ENCODE measurements around the gene MRAP2. TPM values are rescaled to one million over a fixed set of nuclear protein-coding genes. Genes with fewer than 3 reads are reported as not detected.

The MRAP2 gene
- total and polyA plus RNA-seq, 2 donors (not counting 3 experiments of a cell fraction or from before 2014, with no cell fraction given): 5.8 to 8.6 TPM

DNA sequence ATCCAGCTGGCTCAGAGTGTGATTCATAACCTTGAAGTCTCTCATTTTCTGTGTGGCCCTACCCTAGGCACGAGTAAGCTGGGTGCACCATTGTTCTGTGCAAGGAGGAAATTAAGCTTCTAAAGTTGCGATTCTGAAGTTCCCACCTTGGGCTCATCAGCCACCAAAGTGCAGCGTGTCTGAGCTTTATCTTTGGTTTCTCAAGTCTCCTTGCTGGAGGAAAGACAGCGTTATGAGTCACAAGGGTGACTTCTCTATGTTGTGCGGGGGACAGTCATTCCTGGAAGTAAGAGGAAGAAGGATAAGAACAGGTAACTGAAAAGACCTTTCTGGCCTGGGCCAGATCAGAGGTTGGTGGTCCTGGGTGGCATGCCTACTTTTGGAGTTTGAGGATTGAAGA lies 16.8 kb downstream of the MRAP2 start:
- intact Hi-C loops (cut with micrococcal nuclease) (loop anchor here (10.0 kb wide), 1 partner anchor 164 kb away; no protein-coding TSS in a partner anchor), dilution Hi-C loops (cut with MboI; ENCODE audit: extremely low pct_ligation_motif_present, low sequenced_read_pairs) (no loop called here)
- Histone ChIP-seq H3K27me3 (ENCODE audit: control insufficient read depth in 2 of 2, insufficient read depth in 2 of 2, low read length in 2 of 2) (peaks cover 0 to 2% of the 10 kb centered on the region in 2 experiments), H3K79me2 (ENCODE audit: control insufficient read depth, insufficient read depth, low read length) (no peaks in the 10 kb centered on the region), H3K27ac (ENCODE audit: insufficient read depth, low read depth, low read length) (no peak overlapping the region), H3K9me1 (replicated peaks; ENCODE audit: control insufficient read depth, extremely low read depth, insufficient read depth, low read length) (no peaks in the 10 kb centered on the region), H3K36me3 (ENCODE audit: control insufficient read depth in 2 of 2, extremely low read depth in 1 of 2, insufficient read depth in 2 of 2, low read length in 2 of 2) (no peaks in the 10 kb centered on the region), H3K4me1 (ENCODE audit: control insufficient read depth, extremely low read depth, insufficient read depth, low read length) (peaks cover 3% of the 10 kb centered on the region), H2AFZ (ENCODE audit: low read depth, low read length) (no peak overlapping the region), H3K4me2 (ENCODE audit: insufficient read depth, low read length) (no peak overlapping the region), H3K9ac (replicated peaks; ENCODE audit: extremely low read depth, insufficient read depth, low read length) (no peak overlapping the region), H3K4me3 (replicated peaks in 1 of 3; ENCODE audit: insufficient read depth in 1 of 3, low read depth in 1 of 3, low read length in 3 of 3) (no peak overlapping the region), H4K20me1 (replicated peaks; ENCODE audit: control insufficient read depth, extremely low read depth, insufficient read depth, low read length) (no peaks in the 10 kb centered on the region), H3K9me3 (replicated peaks; ENCODE audit: control insufficient read depth, insufficient read depth, low read length) (no peaks in the 10 kb centered on the region)
- TF ChIP-seq, protein P1, sequence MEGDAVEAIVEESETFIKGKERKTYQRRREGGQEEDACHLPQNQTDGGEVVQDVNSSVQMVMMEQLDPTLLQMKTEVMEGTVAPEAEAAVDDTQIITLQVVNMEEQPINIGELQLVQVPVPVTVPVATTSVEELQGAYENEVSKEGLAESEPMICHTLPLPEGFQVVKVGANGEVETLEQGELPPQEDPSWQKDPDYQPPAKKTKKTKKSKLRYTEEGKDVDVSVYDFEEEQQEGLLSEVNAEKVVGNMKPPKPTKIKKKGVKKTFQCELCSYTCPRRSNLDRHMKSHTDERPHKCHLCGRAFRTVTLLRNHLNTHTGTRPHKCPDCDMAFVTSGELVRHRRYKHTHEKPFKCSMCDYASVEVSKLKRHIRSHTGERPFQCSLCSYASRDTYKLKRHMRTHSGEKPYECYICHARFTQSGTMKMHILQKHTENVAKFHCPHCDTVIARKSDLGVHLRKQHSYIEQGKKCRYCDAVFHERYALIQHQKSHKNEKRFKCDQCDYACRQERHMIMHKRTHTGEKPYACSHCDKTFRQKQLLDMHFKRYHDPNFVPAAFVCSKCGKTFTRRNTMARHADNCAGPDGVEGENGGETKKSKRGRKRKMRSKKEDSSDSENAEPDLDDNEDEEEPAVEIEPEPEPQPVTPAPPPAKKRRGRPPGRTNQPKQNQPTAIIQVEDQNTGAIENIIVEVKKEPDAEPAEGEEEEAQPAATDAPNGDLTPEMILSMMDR (IDR thresholded peaks at IDR 0.05; ENCODE audit: extremely low read depth in 1 of 2, insufficient read depth in 1 of 2, low read depth in 1 of 2, low read length in 2 of 2): no peak
- TF ChIP-seq FOS (IDR thresholded peaks at IDR 0.05; ENCODE audit: borderline replicate concordance, insufficient read depth, low read length) (no peak), GATA2 (IDR thresholded peaks at IDR 0.05; ENCODE audit: insufficient read depth, insufficient read length, low read depth, low read length) (no peak), POLR2AphosphoS5 (IDR thresholded peaks at IDR 0.05; ENCODE audit: insufficient read depth, low read depth, low read length) (no peak), MYC (IDR thresholded peaks at IDR 0.05; ENCODE audit: low read depth, low read length) (no peak), JUN (IDR thresholded peaks at IDR 0.05; ENCODE audit: borderline replicate concordance, insufficient read depth, insufficient read length, low read depth) (no peak), POLR2A (IDR thresholded peaks at IDR 0.05; ENCODE audit: low read depth, low read length) (no peak), EZH2 (IDR thresholded peaks at IDR 0.05; ENCODE audit: borderline replicate concordance, low read depth, low read length, severe bottlenecking) (no peak)
- TF ChIP-seq, protein P2, sequence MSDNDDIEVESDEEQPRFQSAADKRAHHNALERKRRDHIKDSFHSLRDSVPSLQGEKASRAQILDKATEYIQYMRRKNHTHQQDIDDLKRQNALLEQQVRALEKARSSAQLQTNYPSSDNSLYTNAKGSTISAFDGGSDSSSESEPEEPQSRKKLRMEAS (IDR thresholded peaks at IDR 0.05; ENCODE audit: insufficient read depth, insufficient read length): no peak
- BruUV-seq (replicated peaks): no TSS peak
- CTCF ChIA-PET: no interaction called here
- POLR2A ChIA-PET: no interaction called here
- DNase-seq (ENCODE audit: low read depth, low spot score) (no peak), FAIRE-seq (no peak)
